IMR-90 (cell line): ENCODE results near the gene GAS7. TPM values are rescaled to one million over a fixed set of nuclear protein-coding genes. Genes with fewer than 3 reads are reported as not detected.
"Not testable (repeated sequence)": the region's sequence is repeated elsewhere in the genome, so short reads cannot be mapped to it uniquely, and the experiment has no call there.

Experiments used
- ATAC-seq: fragments of 200-7000 bp; cut with Tn5 transposase; 2 replicates; pipeline ENCODE4 v1.9.1; 2020; ENCODE audit warnings: low read depth, mild to moderate bottlenecking, moderate library complexity
- BruUV-seq: library from RNA; stranded (reverse); fragments of 400-500 nt; replicated peaks from 2 replicates; lab custom pipeline; 2021; lab: Mats Ljungman, UMichigan
- CTCF ChIA-PET: fragments of 300-600 bp; formaldehyde crosslinking; extraction: SDS; loops from one replicate; lab custom pipeline; 2021; ENCODE audit warnings: antibody characterized with exemption; lab: Yijun Ruan, JAX
- POLR2A ChIA-PET: fragments of 300-600 bp; sonication (Branson Sonifier 250); formaldehyde crosslinking; loops from one replicate; lab custom pipeline; 2022; ENCODE audit warnings: antibody characterized with exemption; ENCODE audit not compliant: unreplicated experiment; lab: Charles Lee
- DNase-seq: peaks from one replicate; pipeline ENCODE4 v3.0.0; 2013
- H2AFZ ChIP-seq: replicated peaks from 2 replicates; pipeline ENCODE3; 2013; ENCODE audit warnings: low read length, mild to moderate bottlenecking; ENCODE audit not compliant: poor library complexity
- H2AK5ac ChIP-seq: 2 replicates; pipeline ENCODE4 v1.6.1; 2013; ENCODE audit warnings: low read depth, low read length, inconsistent platforms
- H2AK9ac ChIP-seq: replicated peaks from 2 replicates; pipeline ENCODE3; 2013; ENCODE audit warnings: mild to moderate bottlenecking, low read depth, low read length, moderate library complexity; ENCODE audit not compliant: poor library complexity
- H2BK120ac ChIP-seq: 2 replicates; pipeline ENCODE4 v1.6.1; 2013; ENCODE audit warnings: low read depth, low read length, inconsistent platforms
- H2BK15ac ChIP-seq: 3 replicates; pipeline ENCODE4 v1.6.1; 2013; ENCODE audit warnings: low read depth, low read length, inconsistent platforms
- H2BK20ac ChIP-seq: 2 replicates; pipeline ENCODE4 v1.6.1; 2013; ENCODE audit warnings: low read depth, mild to moderate bottlenecking, inconsistent platforms, low read length, moderate library complexity
- H2BK5ac ChIP-seq: 2 replicates; pipeline ENCODE4 v1.6.1; 2013; ENCODE audit warnings: mild to moderate bottlenecking, low read depth, low read length, inconsistent platforms; ENCODE audit not compliant: poor library complexity, severe bottlenecking
- H3K14ac ChIP-seq: replicated peaks from 2 replicates; pipeline ENCODE4 v1.6.1; 2013; ENCODE audit warnings: low read depth, low read length, inconsistent platforms
- H3K18ac ChIP-seq: 2 replicates; pipeline ENCODE4 v1.6.1; 2013; ENCODE audit warnings: low read depth, low read length, control low read depth
- H3K23ac ChIP-seq: 2 replicates; pipeline ENCODE4 v1.6.1; 2013; ENCODE audit warnings: low read depth, low read length, inconsistent platforms
- H3K27ac ChIP-seq: 2 replicates; pipeline ENCODE4 v1.5.1; 2013; ENCODE audit warnings: mild to moderate bottlenecking, control low read depth, low read length; ENCODE audit not compliant: insufficient read depth
- H3K27me3 ChIP-seq: 2 replicates; pipeline ENCODE4 v1.6.1; 2013; ENCODE audit warnings: low read length; ENCODE audit not compliant: control insufficient read depth, insufficient read depth
- H3K36me3 ChIP-seq: 2 replicates; pipeline ENCODE4 v1.6.1; 2013; ENCODE audit warnings: low read length, mixed read lengths; ENCODE audit not compliant: control insufficient read depth, insufficient read depth
- H3K4ac ChIP-seq: 2 replicates; pipeline ENCODE4 v1.6.1; 2013; ENCODE audit warnings: low read depth, low read length, inconsistent platforms
- H3K4me1 ChIP-seq: 2 replicates; pipeline ENCODE4 v1.6.1; 2013; ENCODE audit warnings: low read length, mixed read lengths; ENCODE audit not compliant: control insufficient read depth, insufficient read depth
- H3K4me2 ChIP-seq: 2 replicates; pipeline ENCODE4 v1.6.1; 2013; ENCODE audit warnings: low read depth, mild to moderate bottlenecking, control low read depth, low read length, moderate library complexity
- H3K4me3 ChIP-seq: 2 replicates; pipeline ENCODE4 v1.5.1; 2013; ENCODE audit warnings: low read depth, mild to moderate bottlenecking, control low read depth, low read length, moderate library complexity; ENCODE audit not compliant: insufficient read depth
- H3K56ac ChIP-seq: 2 replicates; pipeline ENCODE4 v1.6.1; 2013; ENCODE audit warnings: low read length, inconsistent platforms; ENCODE audit not compliant: insufficient read depth; ENCODE audit errors: extremely low read depth
- H3K79me1 ChIP-seq, 2 experiments: 2 replicates each; pipeline ENCODE4 v1.6.1; 2013; ENCODE audit warnings: low read length in 2 of 2, inconsistent platforms in 1 of 2, low read depth in 1 of 2
- H3K9ac ChIP-seq: 2 replicates; pipeline ENCODE4 v1.6.1; 2013; ENCODE audit warnings: low read depth, low read length, control low read depth
- H3K9me1 ChIP-seq: 2 replicates; pipeline ENCODE4 v1.6.1; 2013; ENCODE audit warnings: low read length, inconsistent platforms; ENCODE audit not compliant: insufficient read depth
- H3K9me3 ChIP-seq: 2 replicates; pipeline ENCODE4 v1.6.1; 2013; ENCODE audit warnings: low read length; ENCODE audit not compliant: control insufficient read depth, insufficient read depth
- H4K20me1 ChIP-seq: 2 replicates; pipeline ENCODE4 v1.6.1; 2013; ENCODE audit warnings: low read length, inconsistent platforms; ENCODE audit not compliant: insufficient read depth
- H4K5ac ChIP-seq: 2 replicates; pipeline ENCODE4 v1.6.1; 2013; ENCODE audit warnings: mild to moderate bottlenecking, low read depth, low read length, control low read depth
- H4K8ac ChIP-seq, 2 experiments: 2 replicates each; pipeline ENCODE4 v1.6.1; 2013; ENCODE audit warnings: low read depth in 2 of 2, low read length in 2 of 2, control low read depth in 1 of 2, inconsistent platforms in 1 of 2
- H4K91ac ChIP-seq: 2 replicates; pipeline ENCODE4 v1.6.1; 2013; ENCODE audit warnings: low read depth, low read length, inconsistent platforms; ENCODE audit not compliant: insufficient read depth
- NFE2L2 ChIP-seq: fragments of 150-350 bp; IDR thresholded peaks from 2 replicates; pipeline ENCODE4 v1.6.1; 2016; ENCODE audit warnings: low read depth, mild to moderate bottlenecking, low read length
- RFX5 ChIP-seq: IDR thresholded peaks from 2 replicates; pipeline ENCODE4 v1.8.0; 2012; ENCODE audit warnings: low read depth, mild to moderate bottlenecking, low read length, moderate library complexity
- WGBS, 2 experiments: methylation state at CpG; one replicate each; pipeline versions ENCODE4 v1.1.5 to v1.1.7; 2013; ENCODE audit warnings: missing lambda C conversion rate in 2 of 2; ENCODE audit not compliant: insufficient read length in 1 of 2; ENCODE audit errors: extremely low coverage in 2 of 2; 5-methylcytosine and 5-hydroxymethylcytosine counted together
- dilution Hi-C: fragments of 300-500 bp; cut with HindIII; formaldehyde crosslinking; loops from one replicate; pipeline ENCODE4 v1.14.3; 2018; ENCODE audit warnings: low sequenced_read_pairs; ENCODE audit not compliant: unreplicated experiment
- in situ Hi-C: fragments of 300-500 bp; cut with MboI; formaldehyde crosslinking; loops from 3 replicates; pipeline ENCODE4 v1.14.3; 2019; ENCODE audit warnings: low sequenced_read_pairs, inconsistent platforms, mixed read lengths
- intact Hi-C: fragments of 100-400 bp; cut with micrococcal nuclease; formaldehyde crosslinking; loops from 2 replicates; pipeline ENCODE4 v1.10.0; 2022
- polyA plus RNA-seq, 3 experiments: library from polyadenylated mRNA; depleted of rRNA; stranded (reverse); fragments of >200 nt; gene quantifications; 2 replicates each; pipeline ENCODE4 v1.2.3, GENCODE V29; 2012; ENCODE audit warnings: low replicate concordance in 1 of 3
- total RNA-seq: library from RNA; depleted of rRNA; stranded (reverse); fragments of >200 nt; gene quantifications from 2 replicates; pipeline ENCODE4 v1.2.3, GENCODE V29; 2012
- TF ChIP-seq, protein P1 (sequence below): fragments of 150-350 bp; IDR thresholded peaks from 2 replicates; pipeline ENCODE4 v1.6.1; 2017; ENCODE audit warnings: mild to moderate bottlenecking, antibody characterized with exemption, low read length, low read depth

The GAS7 gene
- total and polyA plus RNA-seq, 2 of the 4 experiments (the other 2 are of a cell fraction) = 4.6 to 5.0 TPM

DNA sequence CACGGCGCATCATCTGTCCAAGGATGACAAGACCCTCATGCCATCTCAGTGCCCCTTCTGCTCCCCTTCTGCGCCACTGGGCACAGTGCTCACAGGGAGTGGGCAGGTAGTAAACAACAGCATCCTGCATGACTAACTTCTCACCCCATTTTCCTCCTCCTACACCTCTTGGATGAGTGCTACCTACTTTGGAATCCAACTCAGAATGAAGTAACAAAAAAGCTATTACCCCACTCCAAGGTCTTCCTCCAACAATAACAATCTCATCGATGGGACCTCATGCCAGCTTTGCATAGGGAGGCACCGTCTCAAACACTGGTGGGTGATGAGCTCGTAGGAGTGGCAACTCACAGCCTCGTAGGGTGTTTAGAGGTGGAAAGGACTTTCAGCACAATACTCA is 194.7 kb downstream of the GAS7 start:
- no peaks in the 10 kb centered on the region for H3K9me3 ChIP-seq
- H2BK5ac ChIP-seq = no peak overlapping the region
- no peaks in the 10 kb centered on the region for H3K36me3 ChIP-seq
- TF ChIP-seq, protein P1, sequence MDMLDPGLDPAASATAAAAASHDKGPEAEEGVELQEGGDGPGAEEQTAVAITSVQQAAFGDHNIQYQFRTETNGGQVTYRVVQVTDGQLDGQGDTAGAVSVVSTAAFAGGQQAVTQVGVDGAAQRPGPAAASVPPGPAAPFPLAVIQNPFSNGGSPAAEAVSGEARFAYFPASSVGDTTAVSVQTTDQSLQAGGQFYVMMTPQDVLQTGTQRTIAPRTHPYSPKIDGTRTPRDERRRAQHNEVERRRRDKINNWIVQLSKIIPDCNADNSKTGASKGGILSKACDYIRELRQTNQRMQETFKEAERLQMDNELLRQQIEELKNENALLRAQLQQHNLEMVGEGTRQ = no peak
- TF ChIP-seq RFX5 (no peak), NFE2L2 (no peak)
- ATAC-seq (no peak), DNase-seq (no peak)
- no peak overlapping the region for H3K56ac ChIP-seq
- no peak overlapping the region for H2AK9ac ChIP-seq
- no peaks in the 10 kb centered on the region for H3K9me1 ChIP-seq
- no peak overlapping the region for H3K9ac ChIP-seq
- 92% methylated on average over 2 of the region's 7 CpGs; no CpG with 5 or more reads in 1 of the 2 experiments for WGBS, 2 experiments
- intact Hi-C loops (no loop called here), in situ Hi-C loops (no loop called here), dilution Hi-C loops (no loop called here)
- H3K18ac ChIP-seq = no peak overlapping the region
- H2AFZ ChIP-seq = no peak overlapping the region
- H2AK5ac ChIP-seq = no peak overlapping the region
- H3K27me3 ChIP-seq = no peaks in the 10 kb centered on the region
- POLR2A ChIA-PET = no interaction called here
- no peak overlapping the region for H3K4ac ChIP-seq
- H3K79me1 ChIP-seq = no peaks in the 10 kb centered on the region
- H4K91ac ChIP-seq = no peak overlapping the region
- no peak overlapping the region for H4K5ac ChIP-seq
- H3K4me3 ChIP-seq = no peak overlapping the region
- no peak overlapping the region for H3K23ac ChIP-seq
- H4K8ac ChIP-seq = no peak overlapping the region
- no peak overlapping the region for H2BK15ac ChIP-seq
- H3K4me2 ChIP-seq = no peak overlapping the region
- H4K20me1 ChIP-seq = no peaks in the 10 kb centered on the region
- H2BK120ac ChIP-seq = no peak overlapping the region
- H3K27ac ChIP-seq = no peak overlapping the region
- no peak overlapping the region for H3K14ac ChIP-seq
- H3K4me1 ChIP-seq = no peaks in the 10 kb centered on the region
- CTCF ChIA-PET = no interaction called here
- no TSS peak for BruUV-seq
- H2BK20ac ChIP-seq = no peak overlapping the region

DNA sequence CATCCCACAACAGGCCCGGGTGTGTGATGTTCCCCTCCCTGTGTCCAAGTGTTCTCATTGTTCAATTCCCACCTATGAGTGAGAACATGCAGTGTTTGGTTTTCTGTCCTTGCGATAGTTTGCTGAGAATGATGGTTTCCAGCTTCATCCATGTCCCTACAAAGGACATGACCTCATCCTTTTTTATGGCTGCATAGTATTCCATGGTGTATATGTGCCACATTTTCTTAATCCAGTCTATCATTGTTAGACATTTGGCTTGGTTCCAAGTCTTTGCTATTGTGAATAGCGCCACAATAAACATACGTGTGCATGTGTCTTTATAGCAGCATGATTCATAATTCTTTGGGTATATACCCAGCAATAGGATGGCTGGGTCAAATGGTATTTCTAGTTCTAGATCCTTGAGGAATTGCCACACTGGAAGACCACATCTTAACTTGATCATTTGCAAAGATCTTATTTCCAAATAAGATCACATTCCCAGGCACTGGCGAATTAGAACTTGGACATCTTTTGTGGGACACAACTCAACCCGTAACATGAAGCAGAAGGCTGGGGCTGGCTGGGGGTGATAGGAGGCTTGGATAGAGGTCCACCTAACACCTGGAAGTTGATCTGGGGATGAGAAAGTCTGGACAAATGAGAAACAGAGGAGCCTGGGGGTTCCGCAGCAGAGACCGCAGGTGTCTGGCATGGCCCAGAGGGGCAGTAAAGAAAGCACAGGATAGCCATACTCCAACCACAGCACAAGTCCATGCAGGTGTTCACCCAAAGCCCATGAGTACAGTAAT is 195.6 kb downstream of the GAS7 start:
- H3K4me1 ChIP-seq, H4K91ac ChIP-seq, H2BK15ac ChIP-seq, POLR2A ChIA-PET, BruUV-seq, H3K36me3 ChIP-seq, DNase-seq, H2BK5ac ChIP-seq, H2AFZ ChIP-seq, H2BK120ac ChIP-seq, CTCF ChIA-PET, H3K14ac ChIP-seq, intact Hi-C loops, H3K27me3 ChIP-seq, H3K18ac ChIP-seq, H4K20me1 ChIP-seq, H3K27ac ChIP-seq, H3K9me3 ChIP-seq, H3K4me2 ChIP-seq, H3K23ac ChIP-seq, H2BK20ac ChIP-seq, ATAC-seq, dilution Hi-C loops, H3K4me3 ChIP-seq, H3K79me1 ChIP-seq, H2AK9ac ChIP-seq, H3K56ac ChIP-seq, H3K9ac ChIP-seq, H3K9me1 ChIP-seq, H2AK5ac ChIP-seq, H3K4ac ChIP-seq, in situ Hi-C loops, H4K5ac ChIP-seq, H4K8ac ChIP-seq: not testable (repeated sequence)
- WGBS, 2 experiments = 100% methylated on average over 2 of the region's 8 CpGs; no CpG with 5 or more reads in 1 of the 2 experiments
